Activated naive CD8-positive, alpha-beta T cell (primary cell): ENCODE results near the gene COL16A1.

Source experiments
- H3K27ac Mint-ChIP-seq: one replicate; pipeline ENCODE4 v1.8.0; 2021; ENCODE audit warnings: mixed read lengths
- H3K27me3 Mint-ChIP-seq: one replicate; pipeline ENCODE4 v1.8.0; 2021; ENCODE audit warnings: mixed read lengths
- H3K36me3 Mint-ChIP-seq: one replicate; pipeline ENCODE4 v1.8.0; 2021; ENCODE audit warnings: mixed read lengths
- H3K4me1 Mint-ChIP-seq: one replicate; pipeline ENCODE4 v1.8.0; 2021; ENCODE audit warnings: low read depth, mixed read lengths
- H3K4me3 Mint-ChIP-seq: one replicate; pipeline ENCODE4 v1.8.0; 2021; ENCODE audit warnings: mild to moderate bottlenecking, mixed read lengths
- H3K9me3 Mint-ChIP-seq: one replicate; pipeline ENCODE4 v1.8.0; 2021; ENCODE audit warnings: low read depth, mixed read lengths

The COL16A1 gene

GRCh38 chr1:31689854-31690253, 14.0 kb downstream of the COL16A1 start:
- H3K36me3 Mint-ChIP-seq = no peaks in the 10 kb centered on the region
- H3K4me1 Mint-ChIP-seq = no peaks in the 10 kb centered on the region
- no peaks in the 10 kb centered on the region for H3K9me3 Mint-ChIP-seq
- no peak overlapping the region for H3K27ac Mint-ChIP-seq
- no peak overlapping the region for H3K4me3 Mint-ChIP-seq
- H3K27me3 Mint-ChIP-seq = no peaks in the 10 kb centered on the region

- no peak overlapping the region for H3K4me3 Mint-ChIP-seq
These were observed 14.4 kb downstream of the COL16A1 start for GRCh38 chr1:31689379-31689778.

GRCh38 chr1:31688233-31688918, 15.4 kb downstream of the COL16A1 start:
- Mint-ChIP-seq H3K9me3 (no peaks in the 10 kb centered on the region), H3K4me3 (no peak overlapping the region), H3K27me3 (peaks cover 2% of the 10 kb centered on the region), H3K36me3 (no peaks in the 10 kb centered on the region), H3K4me1 (no peaks in the 10 kb centered on the region), H3K27ac (no peak overlapping the region)

More at GRCh38 chr1:31689379-31689778, 14.4 kb downstream of the COL16A1 start:
- Mint-ChIP-seq H3K36me3 (no peaks in the 10 kb centered on the region), H3K4me1 (no peaks in the 10 kb centered on the region), H3K27ac (no peak overlapping the region), H3K27me3 (peaks cover 2% of the 10 kb centered on the region), H3K9me3 (no peaks in the 10 kb centered on the region)

GRCh38 chr1:31687601-31688000, 16.2 kb downstream of the COL16A1 start:
- no peaks in the 10 kb centered on the region for H3K36me3 Mint-ChIP-seq
- H3K27ac Mint-ChIP-seq = no peak overlapping the region
- H3K9me3 Mint-ChIP-seq = no peaks in the 10 kb centered on the region
- H3K4me1 Mint-ChIP-seq = no peaks in the 10 kb centered on the region
- peaks cover 2% of the 10 kb centered on the region for H3K27me3 Mint-ChIP-seq
- H3K4me3 Mint-ChIP-seq = no peak overlapping the region

- H3K36me3 Mint-ChIP-seq = no peaks in the 10 kb centered on the region
- no peaks in the 10 kb centered on the region for H3K4me1 Mint-ChIP-seq
- H3K27me3 Mint-ChIP-seq = peaks cover 2% of the 10 kb centered on the region
- H3K9me3 Mint-ChIP-seq = no peaks in the 10 kb centered on the region
- H3K27ac Mint-ChIP-seq = no peak overlapping the region
- no peak overlapping the region for H3K4me3 Mint-ChIP-seq
These were observed 18.0 kb downstream of the COL16A1 start for GRCh38 chr1:31685795-31686194.

GRCh38 chr1:31683997-31684396, 19.8 kb downstream of the COL16A1 start:
- Mint-ChIP-seq H3K27ac (no peak overlapping the region), H3K4me1 (no peaks in the 10 kb centered on the region), H3K36me3 (no peaks in the 10 kb centered on the region), H3K27me3 (peaks cover 2% of the 10 kb centered on the region), H3K9me3 (no peaks in the 10 kb centered on the region), H3K4me3 (no peak overlapping the region)

- H3K9me3 Mint-ChIP-seq = no peaks in the 10 kb centered on the region
- peaks cover 2% of the 10 kb centered on the region for H3K27me3 Mint-ChIP-seq
- no peak overlapping the region for H3K27ac Mint-ChIP-seq
- H3K36me3 Mint-ChIP-seq = no peaks in the 10 kb centered on the region
- no peak overlapping the region for H3K4me3 Mint-ChIP-seq
- no peaks in the 10 kb centered on the region for H3K4me1 Mint-ChIP-seq
These were observed 22.4 kb downstream of the COL16A1 start for GRCh38 chr1:31681415-31681814.

- Mint-ChIP-seq H3K4me1 (no peaks in the 10 kb centered on the region), H3K4me3 (no peak overlapping the region), H3K9me3 (no peaks in the 10 kb centered on the region), H3K27ac (no peak overlapping the region), H3K27me3 (peaks cover 1% of the 10 kb centered on the region), H3K36me3 (no peaks in the 10 kb centered on the region)
These were observed 24.1 kb downstream of the COL16A1 start for GRCh38 chr1:31679676-31680230.

GRCh38 chr1:31679091-31679490, 24.7 kb downstream of the COL16A1 start:
- Mint-ChIP-seq H3K9me3 (no peaks in the 10 kb centered on the region), H3K27ac (no peak overlapping the region), H3K36me3 (no peaks in the 10 kb centered on the region), H3K4me1 (no peaks in the 10 kb centered on the region), H3K4me3 (no peak overlapping the region), H3K27me3 (no peaks in the 10 kb centered on the region)

- Mint-ChIP-seq H3K4me1 (no peaks in the 10 kb centered on the region), H3K9me3 (no peaks in the 10 kb centered on the region), H3K4me3 (no peak overlapping the region), H3K27me3 (no peaks in the 10 kb centered on the region), H3K27ac (no peak overlapping the region), H3K36me3 (no peaks in the 10 kb centered on the region)
These were observed 25.1 kb downstream of the COL16A1 start for GRCh38 chr1:31678681-31679080.

GRCh38 chr1:31677949-31678348, 25.9 kb downstream of the COL16A1 start:
- no peak overlapping the region for H3K27ac Mint-ChIP-seq
- no peak overlapping the region for H3K4me3 Mint-ChIP-seq
- H3K36me3 Mint-ChIP-seq = no peaks in the 10 kb centered on the region
- no peaks in the 10 kb centered on the region for H3K27me3 Mint-ChIP-seq
- no peaks in the 10 kb centered on the region for H3K9me3 Mint-ChIP-seq
- no peaks in the 10 kb centered on the region for H3K4me1 Mint-ChIP-seq

GRCh38 chr1:31677401-31677800, 26.4 kb downstream of the COL16A1 start:
- no peak overlapping the region for H3K4me3 Mint-ChIP-seq
- H3K36me3 Mint-ChIP-seq = no peaks in the 10 kb centered on the region
- H3K4me1 Mint-ChIP-seq = no peaks in the 10 kb centered on the region
- no peaks in the 10 kb centered on the region for H3K27me3 Mint-ChIP-seq
- H3K9me3 Mint-ChIP-seq = no peaks in the 10 kb centered on the region
- no peak overlapping the region for H3K27ac Mint-ChIP-seq

- no peaks in the 10 kb centered on the region for H3K36me3 Mint-ChIP-seq
- no peak overlapping the region for H3K4me3 Mint-ChIP-seq
- peaks cover 2% of the 10 kb centered on the region for H3K4me1 Mint-ChIP-seq
- H3K9me3 Mint-ChIP-seq = no peaks in the 10 kb centered on the region
- no peak overlapping the region for H3K27ac Mint-ChIP-seq
- H3K27me3 Mint-ChIP-seq = no peaks in the 10 kb centered on the region
These were observed 28.1 kb downstream of the COL16A1 start for GRCh38 chr1:31675756-31676155.

- no peak overlapping the region for H3K4me3 Mint-ChIP-seq
- H3K4me1 Mint-ChIP-seq = peaks cover 4% of the 10 kb centered on the region
- no peaks in the 10 kb centered on the region for H3K36me3 Mint-ChIP-seq
- no peaks in the 10 kb centered on the region for H3K9me3 Mint-ChIP-seq
- no peak overlapping the region for H3K27ac Mint-ChIP-seq
- H3K27me3 Mint-ChIP-seq = peaks cover 2% of the 10 kb centered on the region
These were observed 28.7 kb downstream of the COL16A1 start for GRCh38 chr1:31675161-31675560.

- Mint-ChIP-seq H3K9me3 (no peaks in the 10 kb centered on the region), H3K27me3 (peaks cover 3% of the 10 kb centered on the region), H3K27ac (no peak overlapping the region), H3K36me3 (no peaks in the 10 kb centered on the region), H3K4me1 (peaks cover 8% of the 10 kb centered on the region), H3K4me3 (no peak overlapping the region)
These were observed 29.2 kb downstream of the COL16A1 start for GRCh38 chr1:31674626-31675025.

GRCh38 chr1:31673433-31673832, 30.4 kb downstream of the COL16A1 start:
- no peaks in the 10 kb centered on the region for H3K9me3 Mint-ChIP-seq
- no peak overlapping the region for H3K4me3 Mint-ChIP-seq
- no peaks in the 10 kb centered on the region for H3K36me3 Mint-ChIP-seq
- H3K27ac Mint-ChIP-seq = no peak overlapping the region
- H3K4me1 Mint-ChIP-seq = peaks cover 12% of the 10 kb centered on the region
- H3K27me3 Mint-ChIP-seq = peaks cover 7% of the 10 kb centered on the region
